COLO668 (cell line): ENCODE results near the gene RANBP2.
A peak's percentile ranks its signal among the peaks of the same experiment; 100 is the strongest.
"Not testable (repeated sequence)": the region's sequence is repeated elsewhere in the genome, so short reads cannot be mapped to it uniquely, and the experiment has no call there.

Experiments
- DNase-seq: peaks from one replicate; lab custom pipeline; 2025; ENCODE audit not compliant: unreplicated experiment; lab: John Stamatoyannopoulos, UW

The RANBP2 gene

GRCh38 chr2:108719149-108720044 is at the start of gene RANBP2:
Gene RANBP2, plus strand, starts transcription at chr2:108719482. Its CDS starts 125 bp downstream, at chr2:108719607.
- DNase-seq: peak; percentile 97

- DNase-seq: not testable (repeated sequence)
Measured at GRCh38 chr2:108670282-108670681, 49.0 kb upstream of the RANBP2 start.

GRCh38 chr2:108672200-108672805 is 47.0 kb upstream of the RANBP2 start:
- DNase-seq: not testable (repeated sequence)

DNA sequence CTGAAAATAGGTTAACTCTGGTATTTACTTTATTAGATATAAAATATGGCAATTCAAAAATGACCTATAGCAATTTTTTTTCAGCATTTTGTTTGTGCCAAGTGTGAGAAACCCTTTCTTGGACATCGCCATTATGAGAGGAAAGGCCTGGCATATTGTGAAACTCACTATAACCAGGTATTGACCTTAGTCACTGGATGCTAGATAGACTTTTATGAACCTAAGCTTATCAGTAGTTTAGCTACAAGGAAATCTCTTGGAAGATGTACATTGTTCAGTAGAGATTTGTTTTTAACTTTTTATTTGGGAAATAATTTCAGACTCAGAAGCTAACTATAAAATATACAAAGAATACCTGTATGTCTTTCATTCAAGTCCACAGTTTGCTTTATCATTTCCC is 42.8 kb upstream of the RANBP2 start:
- DNase-seq: not testable (repeated sequence)

DNA sequence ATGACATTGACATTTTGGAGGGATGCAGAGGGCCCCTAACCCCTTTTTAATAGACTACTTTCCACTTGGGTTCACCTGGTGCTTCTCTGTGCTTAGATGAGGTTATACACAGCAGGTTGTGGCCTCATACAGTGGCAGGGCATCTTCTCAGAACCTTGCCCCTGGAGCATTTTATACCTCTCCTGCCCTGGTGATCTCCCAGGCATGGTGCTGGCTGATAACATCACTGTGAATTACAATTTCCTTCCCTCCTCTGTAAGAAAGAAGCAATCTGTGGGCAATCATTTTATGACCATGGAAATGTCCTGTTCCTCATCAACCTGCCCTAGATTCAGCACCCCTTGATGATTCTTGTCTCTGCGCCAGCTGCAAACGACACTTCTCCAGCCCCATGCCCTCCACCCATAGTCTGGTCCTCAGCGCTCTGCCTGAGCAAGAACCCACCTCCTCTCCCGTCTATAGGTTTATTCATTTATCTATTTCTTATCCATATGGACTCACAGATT is 42.0 kb upstream of the RANBP2 start:
- DNase-seq: not testable (repeated sequence)

DNA sequence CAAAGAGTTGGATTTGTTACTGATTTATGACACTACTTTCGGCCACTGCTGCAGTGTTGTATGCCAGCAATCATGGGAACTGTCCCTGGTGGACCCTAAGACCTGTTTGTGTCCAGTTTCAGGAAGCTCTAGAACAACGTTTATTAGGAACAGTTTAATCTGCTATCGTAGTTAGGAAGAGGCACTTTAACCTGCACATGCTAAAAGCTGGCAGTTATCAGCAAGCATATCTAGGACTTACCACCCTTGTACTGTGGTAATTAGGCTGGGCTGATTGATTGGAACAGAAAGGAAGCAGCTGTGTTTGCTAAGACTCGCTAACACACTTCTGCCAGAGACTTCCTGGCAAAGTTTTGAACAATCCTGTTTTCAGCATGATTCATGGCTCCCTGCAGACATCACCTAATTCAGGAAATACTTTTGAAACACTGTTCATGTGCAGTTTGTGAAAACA is 41.1 kb upstream of the RANBP2 start:
- DNase-seq: peak; percentile 12

- DNase-seq: not testable (repeated sequence)
Measured at GRCh38 chr2:108680805-108681204, 38.5 kb upstream of the RANBP2 start.

GRCh38 chr2:108688818-108689756 is 30.2 kb upstream of the RANBP2 start:
- peak; percentile 6 for DNase-seq

DNA sequence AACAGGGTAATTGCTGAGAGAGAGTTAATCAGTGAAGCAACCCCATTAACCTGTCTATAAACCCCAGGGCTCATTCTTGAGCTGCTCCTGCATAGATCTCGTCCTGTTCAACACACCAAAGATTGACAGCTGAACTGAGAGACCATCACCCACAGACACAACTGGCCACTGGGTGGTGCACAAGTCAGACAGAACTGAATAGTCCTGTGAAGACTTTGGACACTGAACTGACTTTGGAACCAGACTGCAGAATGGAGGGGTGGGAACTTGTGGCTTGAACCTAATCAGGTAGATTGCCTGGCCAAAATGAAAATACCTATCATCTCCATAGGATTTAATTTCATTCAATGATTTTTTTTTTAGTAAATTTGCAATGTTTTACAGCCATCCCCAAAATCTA is 29.3 kb upstream of the RANBP2 start:
- not testable (repeated sequence) for DNase-seq

DNA sequence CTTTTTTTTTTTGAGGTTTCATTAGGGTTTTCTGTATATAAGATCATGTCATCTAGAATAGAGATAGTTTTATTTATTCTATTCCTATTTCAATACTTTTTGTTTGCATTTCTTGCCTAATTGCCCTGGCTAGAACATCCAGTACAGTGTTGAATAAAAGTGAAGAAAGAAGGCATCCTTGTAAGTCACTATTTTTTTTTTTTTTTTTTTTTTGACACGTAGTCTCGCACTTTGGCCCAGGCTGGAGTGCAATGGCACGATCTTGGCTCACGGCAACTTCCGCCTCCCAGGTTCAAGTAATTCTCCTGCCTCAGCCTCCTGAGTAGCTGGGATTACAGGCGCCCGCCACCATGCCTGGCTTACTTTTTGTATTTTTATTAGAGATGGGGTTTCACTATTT is 27.8 kb upstream of the RANBP2 start:
- no peak for DNase-seq

- no peak for DNase-seq
Measured at GRCh38 chr2:108701208-108701607, 18.1 kb upstream of the RANBP2 start.

GRCh38 chr2:108701806-108702205 is 17.5 kb upstream of the RANBP2 start:
- no peak for DNase-seq

- DNase-seq: no peak
Measured at GRCh38 chr2:108704871-108705270, 14.4 kb upstream of the RANBP2 start.

DNA sequence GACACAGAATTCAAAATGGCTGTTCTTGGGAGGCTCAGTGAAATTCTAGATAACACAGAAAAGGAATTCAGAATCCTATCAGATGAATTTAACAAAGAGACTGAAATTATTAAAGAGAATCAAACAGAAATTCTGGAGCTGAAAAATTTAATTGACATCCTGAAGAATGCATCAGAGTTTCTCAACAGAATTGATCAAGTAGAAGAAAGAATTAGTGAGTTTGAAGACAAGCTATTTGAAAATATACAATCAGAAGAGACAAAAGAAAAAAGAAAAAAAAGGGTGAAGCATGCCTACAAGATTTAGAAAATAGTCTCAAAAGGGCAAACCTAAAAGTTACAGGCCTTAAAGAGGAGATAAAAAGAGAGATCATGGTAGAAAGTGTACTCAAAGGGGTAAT is 12.0 kb upstream of the RANBP2 start:
- no peak for DNase-seq

- DNase-seq: not testable (repeated sequence)
Measured at GRCh38 chr2:108716971-108717370, 2.3 kb upstream of the RANBP2 start.

- not testable (repeated sequence) for DNase-seq
Measured at GRCh38 chr2:108726048-108726447, 6.8 kb downstream of the RANBP2 start.

GRCh38 chr2:108734656-108735055 is 15.4 kb downstream of the RANBP2 start:
- DNase-seq: not testable (repeated sequence)

DNA sequence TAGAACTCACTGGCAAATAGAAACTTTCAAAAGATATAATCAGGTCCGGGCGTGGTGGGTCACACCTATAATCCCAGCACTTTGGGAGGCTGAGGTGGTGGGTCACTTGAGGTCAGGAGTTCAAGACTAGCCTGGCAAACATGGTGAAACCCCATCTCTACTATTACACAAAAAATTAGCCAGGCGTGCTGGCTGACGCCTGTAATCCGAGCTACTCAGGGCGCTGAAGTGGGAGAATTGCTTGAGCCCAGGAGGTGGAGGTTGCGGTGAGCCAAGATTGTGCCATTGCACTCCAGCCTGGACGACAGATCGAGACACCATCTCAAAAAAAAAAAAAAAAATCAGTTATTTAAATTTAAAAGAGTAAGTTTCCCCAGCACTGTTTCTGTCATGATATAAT is 38.7 kb downstream of the RANBP2 start:
- DNase-seq: not testable (repeated sequence)

DNA sequence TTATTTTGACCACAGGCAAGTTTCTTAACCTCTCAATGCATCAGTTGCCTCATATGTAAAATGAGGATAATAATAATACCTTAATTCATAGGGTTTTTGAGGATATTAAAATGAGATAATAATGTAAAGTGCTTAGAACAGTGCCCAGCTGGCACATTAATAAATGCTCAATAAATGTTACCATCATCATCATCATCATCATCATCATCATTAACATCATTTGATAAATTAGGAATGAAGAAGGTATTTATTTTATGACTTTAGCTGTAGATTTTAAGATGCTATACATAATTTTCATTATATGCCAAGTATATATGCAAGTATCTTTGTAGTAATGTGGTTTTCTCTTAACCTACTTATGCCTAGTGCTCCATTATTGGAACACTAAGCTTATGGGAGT is 43.3 kb downstream of the RANBP2 start:
- DNase-seq: not testable (repeated sequence)

DNA sequence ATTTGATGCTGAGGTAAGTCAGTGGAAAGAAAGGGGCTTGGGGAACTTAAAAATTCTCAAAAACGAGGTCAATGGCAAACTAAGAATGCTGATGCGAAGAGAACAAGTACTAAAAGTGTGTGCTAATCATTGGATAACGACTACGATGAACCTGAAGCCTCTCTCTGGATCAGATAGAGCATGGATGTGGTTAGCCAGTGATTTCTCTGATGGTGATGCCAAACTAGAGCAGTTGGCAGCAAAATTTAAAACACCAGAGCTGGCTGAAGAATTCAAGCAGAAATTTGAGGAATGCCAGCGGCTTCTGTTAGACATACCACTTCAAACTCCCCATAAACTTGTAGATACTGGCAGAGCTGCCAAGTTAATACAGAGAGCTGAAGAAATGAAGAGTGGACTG is 47.4 kb downstream of the RANBP2 start:
- not testable (repeated sequence) for DNase-seq

DNA sequence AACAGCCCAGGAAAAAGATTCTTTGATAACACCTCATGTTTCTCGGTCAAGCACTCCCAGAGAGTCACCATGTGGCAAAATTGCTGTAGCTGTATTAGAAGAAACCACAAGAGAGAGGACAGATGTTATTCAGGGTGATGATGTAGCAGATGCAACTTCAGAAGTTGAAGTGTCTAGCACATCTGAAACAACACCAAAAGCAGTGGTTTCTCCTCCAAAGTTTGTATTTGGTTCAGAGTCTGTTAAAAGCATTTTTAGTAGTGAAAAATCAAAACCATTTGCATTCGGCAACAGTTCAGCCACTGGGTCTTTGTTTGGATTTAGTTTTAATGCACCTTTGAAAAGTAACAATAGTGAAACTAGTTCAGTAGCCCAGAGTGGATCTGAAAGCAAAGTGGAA is 48.6 kb downstream of the RANBP2 start:
- DNase-seq: not testable (repeated sequence)
